Omental fat pad (tissue), 4 donors: Measurements from ENCODE around the gene NKPD1. TPM values are rescaled to one million over a fixed set of nuclear protein-coding genes. Genes with fewer than 3 reads are reported as not detected.
"Not testable (repeated sequence)": the region's sequence is repeated elsewhere in the genome, so short reads cannot be mapped to it uniquely, and the experiment has no call there.

ENCODE experiments used
- ATAC-seq: fragments of 150-250 bp; one replicate; pipeline ENCODE4 v1.9.1; 2016; ENCODE audit warnings: mild to moderate bottlenecking, moderate library complexity; ENCODE audit not compliant: low FRiP score
- DNase-seq: peaks from one replicate; pipeline ENCODE4 v3.0.0-alpha.2; 2019; ENCODE audit warnings: low spot score
- total RNA-seq, 4 donors: library from RNA; depleted of rRNA; stranded (reverse); fragments of >200 nt; gene quantifications; one replicate each; pipeline ENCODE4 v1.1.0, GENCODE V29; 2016
- TF ChIP-seq, protein P1 (sequence below), 3 donors: fragments of 450-650 bp; IDR thresholded peaks; one replicate each; pipeline ENCODE4 v1.5.1; 2016 to 2017; ENCODE audit warnings: antibody characterized with exemption in 3 of 3, mild to moderate bottlenecking in 3 of 3, moderate library complexity in 2 of 3

Gene NKPD1
- total RNA-seq, 4 donors from 2014 or later, result 0.19 to 0.72 TPM; not detected in 2

DNA sequence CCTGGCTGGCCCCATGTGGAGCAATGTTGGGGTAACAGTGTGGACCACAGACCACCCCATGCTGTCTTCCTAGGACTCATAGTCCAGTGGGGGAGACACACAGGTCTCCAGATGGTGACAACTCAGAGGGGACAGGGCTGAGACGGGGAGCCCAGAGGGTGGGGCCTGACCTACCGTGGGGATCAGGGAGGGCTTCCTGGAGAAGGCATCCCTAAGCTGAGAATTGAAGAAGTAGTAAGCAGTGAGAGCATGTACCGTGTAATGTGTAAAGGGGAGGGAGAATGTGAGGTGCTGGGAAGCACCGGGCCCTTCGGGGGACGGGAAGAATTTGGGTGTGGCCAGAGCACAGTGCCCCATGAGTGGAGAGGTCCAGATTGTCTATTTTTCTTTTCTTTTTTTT, 36.8 kb downstream of the NKPD1 start:
- TF ChIP-seq, protein P1, sequence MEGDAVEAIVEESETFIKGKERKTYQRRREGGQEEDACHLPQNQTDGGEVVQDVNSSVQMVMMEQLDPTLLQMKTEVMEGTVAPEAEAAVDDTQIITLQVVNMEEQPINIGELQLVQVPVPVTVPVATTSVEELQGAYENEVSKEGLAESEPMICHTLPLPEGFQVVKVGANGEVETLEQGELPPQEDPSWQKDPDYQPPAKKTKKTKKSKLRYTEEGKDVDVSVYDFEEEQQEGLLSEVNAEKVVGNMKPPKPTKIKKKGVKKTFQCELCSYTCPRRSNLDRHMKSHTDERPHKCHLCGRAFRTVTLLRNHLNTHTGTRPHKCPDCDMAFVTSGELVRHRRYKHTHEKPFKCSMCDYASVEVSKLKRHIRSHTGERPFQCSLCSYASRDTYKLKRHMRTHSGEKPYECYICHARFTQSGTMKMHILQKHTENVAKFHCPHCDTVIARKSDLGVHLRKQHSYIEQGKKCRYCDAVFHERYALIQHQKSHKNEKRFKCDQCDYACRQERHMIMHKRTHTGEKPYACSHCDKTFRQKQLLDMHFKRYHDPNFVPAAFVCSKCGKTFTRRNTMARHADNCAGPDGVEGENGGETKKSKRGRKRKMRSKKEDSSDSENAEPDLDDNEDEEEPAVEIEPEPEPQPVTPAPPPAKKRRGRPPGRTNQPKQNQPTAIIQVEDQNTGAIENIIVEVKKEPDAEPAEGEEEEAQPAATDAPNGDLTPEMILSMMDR (IDR thresholded peaks at IDR 0.05), result no peak
- no peak for DNase-seq
- no peak for ATAC-seq

DNA sequence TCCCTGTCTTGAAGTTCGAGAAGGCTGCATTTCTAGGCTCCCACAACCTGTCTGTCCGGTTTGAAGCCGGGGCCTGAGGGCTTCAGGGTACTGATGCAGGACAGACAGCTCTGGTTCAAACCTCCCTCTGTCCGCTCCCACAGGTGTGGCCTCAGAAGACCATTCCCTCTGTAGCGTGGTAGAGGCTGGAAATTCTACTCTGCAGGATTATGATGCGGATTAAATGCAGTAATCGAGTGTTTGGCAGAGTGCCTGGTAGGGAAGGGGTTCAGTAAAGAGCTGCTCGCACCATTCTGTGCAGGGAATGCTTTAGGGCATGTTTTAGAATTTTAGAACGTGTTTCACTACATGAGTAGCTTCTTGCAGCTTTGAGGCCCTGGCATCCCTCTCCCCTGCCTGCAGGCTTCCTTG, 37.3 kb downstream of the NKPD1 start:
- TF ChIP-seq, protein P1 (IDR thresholded peaks at IDR 0.05), result no peak
- DNase-seq, result no peak

DNA sequence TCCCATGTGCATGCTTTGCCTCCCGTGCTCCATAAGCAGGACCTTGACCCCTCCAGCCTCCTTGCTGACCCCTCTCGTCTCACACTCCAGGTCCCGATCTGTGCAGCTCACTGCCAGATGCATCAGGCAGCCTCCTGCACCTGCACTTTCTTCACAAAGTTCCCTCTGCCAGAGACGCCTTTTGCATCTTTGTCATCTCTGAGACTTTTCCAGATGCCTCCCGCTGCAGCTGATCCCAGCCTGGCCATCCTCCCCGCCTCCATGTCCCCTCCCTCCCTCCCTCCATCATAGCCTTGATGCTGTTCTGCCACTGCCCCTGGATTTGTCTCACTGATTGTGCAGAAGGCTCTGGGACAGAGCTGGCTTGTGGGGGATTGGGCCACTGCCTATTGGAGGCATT, 38.0 kb downstream of the NKPD1 start:
- DNase-seq (no peak), ATAC-seq (no peak)
- TF ChIP-seq, protein P1 (IDR thresholded peaks at IDR 0.05), result no peak

More for the DNA sequence above, 37.3 kb downstream of the NKPD1 start:
- ATAC-seq, result no peak

DNA sequence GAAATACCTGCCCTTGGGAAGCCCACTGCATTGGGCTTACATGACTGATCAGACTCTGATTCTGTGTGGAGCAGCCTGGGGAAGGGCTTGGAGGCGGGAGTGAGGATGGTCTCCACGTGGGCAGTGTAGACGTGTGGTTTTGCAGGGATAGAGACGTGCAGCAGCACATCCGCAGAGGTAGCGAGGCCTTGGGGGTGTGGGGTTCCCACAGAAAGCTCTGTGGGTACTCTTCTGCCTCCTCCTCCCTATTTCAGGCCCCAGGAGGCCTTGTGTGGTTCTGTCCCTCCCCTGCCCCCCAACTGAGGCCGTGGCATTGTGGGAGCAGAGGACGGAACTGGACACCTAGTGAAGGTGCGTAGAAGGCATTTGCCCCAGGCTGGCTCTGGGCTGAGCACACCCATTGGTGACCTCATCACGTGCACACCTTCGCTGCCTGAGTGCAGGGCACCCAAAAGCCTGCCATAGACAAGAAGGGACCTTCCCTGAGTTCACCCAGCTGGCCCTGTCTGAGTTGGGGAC, 38.9 kb downstream of the NKPD1 start:
- ATAC-seq, result no peak
- no peak for DNase-seq
- TF ChIP-seq, protein P1 (IDR thresholded peaks at IDR 0.05), result no peak

DNA sequence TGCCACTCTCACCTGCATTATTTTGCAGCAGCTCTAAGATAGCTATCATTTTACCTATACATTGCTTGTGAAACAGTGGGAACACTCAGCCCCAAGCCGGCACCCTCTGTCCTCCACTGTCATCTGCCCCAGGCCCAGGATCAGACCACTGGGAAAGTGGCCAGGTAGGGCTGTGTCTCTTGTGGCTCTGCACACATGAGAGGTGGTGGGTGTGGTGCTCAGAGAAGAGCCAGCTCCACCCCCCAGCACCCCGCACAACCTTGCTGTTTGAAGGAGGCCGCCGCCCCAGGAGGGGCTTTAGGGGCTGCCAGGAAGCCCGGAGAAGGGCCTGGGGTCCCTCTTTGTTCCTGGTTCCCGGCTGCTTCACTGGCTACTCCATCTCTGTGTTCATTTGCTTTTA, 41.2 kb downstream of the NKPD1 start:
- TF ChIP-seq, protein P1 (IDR thresholded peaks at IDR 0.05), result no peak
- ATAC-seq (no peak), DNase-seq (no peak)

DNA sequence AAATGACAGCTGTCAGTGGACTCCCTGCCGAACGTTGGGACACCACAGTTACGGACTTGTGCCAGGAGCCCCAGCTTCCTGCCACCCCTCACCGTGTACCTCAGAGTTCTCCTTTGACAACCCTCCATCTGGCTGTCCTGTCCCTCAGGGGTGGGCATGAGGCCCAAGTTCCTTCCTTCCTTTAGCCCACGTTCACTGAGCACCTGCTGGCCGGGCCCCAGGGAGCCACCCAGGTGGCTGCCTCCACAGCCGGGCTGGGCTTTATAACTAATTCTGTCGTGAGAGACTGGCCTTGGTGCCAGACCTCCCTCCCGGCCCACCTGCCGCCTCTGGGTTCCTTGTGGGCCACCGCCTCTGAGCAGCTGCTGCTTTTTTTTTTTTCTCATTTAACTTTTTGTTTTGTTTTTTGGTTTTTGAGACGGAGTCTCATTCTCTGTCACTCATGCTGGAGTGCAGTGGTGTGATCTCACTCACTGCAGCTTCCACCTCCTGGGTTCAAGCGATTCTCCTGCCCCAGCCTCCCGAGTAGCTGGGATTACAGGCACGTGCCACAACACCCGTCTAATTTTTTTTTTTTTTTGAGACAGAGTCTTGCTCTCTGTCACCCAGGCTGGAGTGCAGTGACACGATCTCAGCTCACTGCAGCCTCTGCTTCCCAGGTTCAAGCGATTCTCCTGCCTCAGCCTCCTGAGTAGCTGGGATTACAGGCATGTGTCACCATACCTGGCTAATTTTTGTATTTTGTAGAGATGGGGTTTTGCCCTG, 42.0 kb downstream of the NKPD1 start:
- ATAC-seq, DNase-seq: not testable (repeated sequence)

DNA sequence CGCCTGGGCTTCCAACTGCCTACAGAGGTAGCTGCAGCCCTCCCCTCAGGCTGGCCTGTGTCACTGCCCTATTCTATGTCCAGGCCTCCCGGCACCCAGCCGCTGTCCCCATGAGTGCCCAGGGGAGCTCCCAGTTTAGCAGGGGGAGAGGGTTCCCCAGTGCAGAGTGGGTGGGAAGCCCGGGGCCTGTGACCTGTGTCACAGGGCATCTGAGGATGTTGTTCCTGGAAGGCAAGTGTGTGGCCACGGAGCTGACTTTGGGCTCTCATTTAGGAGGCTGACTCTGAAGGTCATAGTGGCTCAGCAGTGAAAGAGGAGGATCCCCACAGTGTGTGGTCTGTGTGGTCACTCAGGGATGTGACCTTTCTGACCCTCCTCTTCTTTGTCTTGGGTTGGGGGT, 42.7 kb downstream of the NKPD1 start:
- DNase-seq, result no peak
- TF ChIP-seq, protein P1 (IDR thresholded peaks at IDR 0.05), result no peak
- no peak for ATAC-seq
